GM23338 (cell line): ENCODE measurements around the gene IGFBPL1.

Experiments used
- CREB1 ChIP-seq: fragments of 250-450 bp; sonication (Bioruptor Pico); IDR thresholded peaks from 2 replicates; pipeline ENCODE4 v1.5.0; 2020; ENCODE audit warnings: low read depth, mild to moderate bottlenecking, moderate library complexity
- EZH2 ChIP-seq: fragments of 200-600 bp; sonication (generic); IDR thresholded peaks from one replicate; pipeline ENCODE4 v1.8.0; 2017; ENCODE audit warnings: antibody characterized with exemption, mild to moderate bottlenecking, low read depth; ENCODE audit not compliant: unreplicated experiment
- EZH2phosphoT487 ChIP-seq: fragments of 200-600 bp; sonication (generic); IDR thresholded peaks from one replicate; pipeline ENCODE4 v1.8.1; 2018; ENCODE audit warnings: antibody characterized with exemption; ENCODE audit not compliant: unreplicated experiment
- JUNB ChIP-seq: IDR thresholded peaks from one replicate; pipeline ENCODE4 v1.6.1; 2016; ENCODE audit warnings: antibody characterized with exemption; ENCODE audit not compliant: unreplicated experiment
- NANOG ChIP-seq: IDR thresholded peaks from 2 replicates; pipeline ENCODE4 v1.6.1; 2016; ENCODE audit warnings: antibody characterized with exemption, borderline replicate concordance
- POLR2AphosphoS5 ChIP-seq: IDR thresholded peaks from 2 replicates; pipeline ENCODE4 v1.6.1; 2016; ENCODE audit warnings: antibody characterized with exemption, low read depth
- STAT1 ChIP-seq: IDR thresholded peaks from one replicate; pipeline ENCODE4 v1.6.1; 2016; ENCODE audit warnings: antibody characterized with exemption; ENCODE audit not compliant: unreplicated experiment
- ZNF114 ChIP-seq: fragments of 250-450 bp; sonication (Bioruptor Pico); IDR thresholded peaks from 2 replicates; pipeline ENCODE4 v1.5.0; 2020; ENCODE audit warnings: mild to moderate bottlenecking, moderate library complexity
- ZNF331 ChIP-seq: fragments of 250-450 bp; sonication (Bioruptor Pico); IDR thresholded peaks from 2 replicates; pipeline ENCODE4 v1.5.0; 2020; ENCODE audit warnings: low read depth, mild to moderate bottlenecking, moderate library complexity
- TF ChIP-seq, protein P1 (sequence below), 2 experiments: fragments of 200-600 bp in 1 of 2; sonication (generic) in 1 of 2; conservative IDR thresholded peaks; 2 replicates each; pipeline versions ENCODE4 v1.5.1 to v1.6.1; 2016 to 2017; ENCODE audit warnings: antibody characterized with exemption in 2 of 2, low read depth in 2 of 2, mild to moderate bottlenecking in 2 of 2, moderate library complexity in 1 of 2
- TF ChIP-seq, protein P2 (sequence below): IDR thresholded peaks from 2 replicates; pipeline ENCODE4 v1.6.1; 2016; ENCODE audit warnings: antibody characterized with exemption
- TF ChIP-seq, protein P3 (sequence below): IDR thresholded peaks from one replicate; pipeline ENCODE4 v1.6.1; 2018; ENCODE audit warnings: antibody characterized with exemption; ENCODE audit not compliant: unreplicated experiment
- TF ChIP-seq, protein P4 (sequence below): fragments of 250-450 bp; sonication (Bioruptor Pico); IDR thresholded peaks from 2 replicates; pipeline ENCODE4 v1.5.0; 2020; ENCODE audit warnings: mild to moderate bottlenecking, moderate library complexity

DNA sequence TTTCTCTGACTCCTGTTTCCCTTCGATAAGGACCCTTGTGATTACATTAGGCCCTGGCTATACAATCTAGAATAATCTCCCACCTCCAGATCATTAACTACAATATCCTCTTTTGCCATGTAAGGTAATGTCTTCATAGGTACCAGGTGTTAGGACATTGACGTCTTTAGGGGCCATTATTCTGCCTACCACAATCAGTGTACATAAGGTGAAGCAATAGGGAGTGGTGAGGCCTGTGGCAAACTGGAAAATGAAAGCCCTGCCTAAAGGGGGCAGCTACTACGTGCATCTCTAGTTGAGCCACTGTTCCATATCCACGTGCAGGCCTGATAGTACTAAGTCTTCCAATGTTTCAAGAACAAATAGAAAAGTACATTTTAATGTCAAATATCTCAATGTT, 36.5 kb downstream of the IGFBPL1 start:
- TF ChIP-seq, protein P1, sequence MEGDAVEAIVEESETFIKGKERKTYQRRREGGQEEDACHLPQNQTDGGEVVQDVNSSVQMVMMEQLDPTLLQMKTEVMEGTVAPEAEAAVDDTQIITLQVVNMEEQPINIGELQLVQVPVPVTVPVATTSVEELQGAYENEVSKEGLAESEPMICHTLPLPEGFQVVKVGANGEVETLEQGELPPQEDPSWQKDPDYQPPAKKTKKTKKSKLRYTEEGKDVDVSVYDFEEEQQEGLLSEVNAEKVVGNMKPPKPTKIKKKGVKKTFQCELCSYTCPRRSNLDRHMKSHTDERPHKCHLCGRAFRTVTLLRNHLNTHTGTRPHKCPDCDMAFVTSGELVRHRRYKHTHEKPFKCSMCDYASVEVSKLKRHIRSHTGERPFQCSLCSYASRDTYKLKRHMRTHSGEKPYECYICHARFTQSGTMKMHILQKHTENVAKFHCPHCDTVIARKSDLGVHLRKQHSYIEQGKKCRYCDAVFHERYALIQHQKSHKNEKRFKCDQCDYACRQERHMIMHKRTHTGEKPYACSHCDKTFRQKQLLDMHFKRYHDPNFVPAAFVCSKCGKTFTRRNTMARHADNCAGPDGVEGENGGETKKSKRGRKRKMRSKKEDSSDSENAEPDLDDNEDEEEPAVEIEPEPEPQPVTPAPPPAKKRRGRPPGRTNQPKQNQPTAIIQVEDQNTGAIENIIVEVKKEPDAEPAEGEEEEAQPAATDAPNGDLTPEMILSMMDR (conservative IDR thresholded peaks at IDR 0.05; ENCODE audit: low read depth in 2 of 2) = no peak
- TF ChIP-seq EZH2 (no peak), STAT1 (no peak), POLR2AphosphoS5 (no peak), EZH2phosphoT487 (no peak), NANOG (no peak), JUNB (no peak), CREB1 (CRISPR knock-in tag) (no peak), ZNF331 (CRISPR knock-in tag) (no peak), ZNF114 (CRISPR knock-in tag) (no peak)
- TF ChIP-seq, protein P2, sequence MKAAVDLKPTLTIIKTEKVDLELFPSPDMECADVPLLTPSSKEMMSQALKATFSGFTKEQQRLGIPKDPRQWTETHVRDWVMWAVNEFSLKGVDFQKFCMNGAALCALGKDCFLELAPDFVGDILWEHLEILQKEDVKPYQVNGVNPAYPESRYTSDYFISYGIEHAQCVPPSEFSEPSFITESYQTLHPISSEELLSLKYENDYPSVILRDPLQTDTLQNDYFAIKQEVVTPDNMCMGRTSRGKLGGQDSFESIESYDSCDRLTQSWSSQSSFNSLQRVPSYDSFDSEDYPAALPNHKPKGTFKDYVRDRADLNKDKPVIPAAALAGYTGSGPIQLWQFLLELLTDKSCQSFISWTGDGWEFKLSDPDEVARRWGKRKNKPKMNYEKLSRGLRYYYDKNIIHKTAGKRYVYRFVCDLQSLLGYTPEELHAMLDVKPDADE = no peak
- TF ChIP-seq, protein P3, sequence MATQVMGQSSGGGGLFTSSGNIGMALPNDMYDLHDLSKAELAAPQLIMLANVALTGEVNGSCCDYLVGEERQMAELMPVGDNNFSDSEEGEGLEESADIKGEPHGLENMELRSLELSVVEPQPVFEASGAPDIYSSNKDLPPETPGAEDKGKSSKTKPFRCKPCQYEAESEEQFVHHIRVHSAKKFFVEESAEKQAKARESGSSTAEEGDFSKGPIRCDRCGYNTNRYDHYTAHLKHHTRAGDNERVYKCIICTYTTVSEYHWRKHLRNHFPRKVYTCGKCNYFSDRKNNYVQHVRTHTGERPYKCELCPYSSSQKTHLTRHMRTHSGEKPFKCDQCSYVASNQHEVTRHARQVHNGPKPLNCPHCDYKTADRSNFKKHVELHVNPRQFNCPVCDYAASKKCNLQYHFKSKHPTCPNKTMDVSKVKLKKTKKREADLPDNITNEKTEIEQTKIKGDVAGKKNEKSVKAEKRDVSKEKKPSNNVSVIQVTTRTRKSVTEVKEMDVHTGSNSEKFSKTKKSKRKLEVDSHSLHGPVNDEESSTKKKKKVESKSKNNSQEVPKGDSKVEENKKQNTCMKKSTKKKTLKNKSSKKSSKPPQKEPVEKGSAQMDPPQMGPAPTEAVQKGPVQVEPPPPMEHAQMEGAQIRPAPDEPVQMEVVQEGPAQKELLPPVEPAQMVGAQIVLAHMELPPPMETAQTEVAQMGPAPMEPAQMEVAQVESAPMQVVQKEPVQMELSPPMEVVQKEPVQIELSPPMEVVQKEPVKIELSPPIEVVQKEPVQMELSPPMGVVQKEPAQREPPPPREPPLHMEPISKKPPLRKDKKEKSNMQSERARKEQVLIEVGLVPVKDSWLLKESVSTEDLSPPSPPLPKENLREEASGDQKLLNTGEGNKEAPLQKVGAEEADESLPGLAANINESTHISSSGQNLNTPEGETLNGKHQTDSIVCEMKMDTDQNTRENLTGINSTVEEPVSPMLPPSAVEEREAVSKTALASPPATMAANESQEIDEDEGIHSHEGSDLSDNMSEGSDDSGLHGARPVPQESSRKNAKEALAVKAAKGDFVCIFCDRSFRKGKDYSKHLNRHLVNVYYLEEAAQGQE = no peak
- TF ChIP-seq, protein P4, sequence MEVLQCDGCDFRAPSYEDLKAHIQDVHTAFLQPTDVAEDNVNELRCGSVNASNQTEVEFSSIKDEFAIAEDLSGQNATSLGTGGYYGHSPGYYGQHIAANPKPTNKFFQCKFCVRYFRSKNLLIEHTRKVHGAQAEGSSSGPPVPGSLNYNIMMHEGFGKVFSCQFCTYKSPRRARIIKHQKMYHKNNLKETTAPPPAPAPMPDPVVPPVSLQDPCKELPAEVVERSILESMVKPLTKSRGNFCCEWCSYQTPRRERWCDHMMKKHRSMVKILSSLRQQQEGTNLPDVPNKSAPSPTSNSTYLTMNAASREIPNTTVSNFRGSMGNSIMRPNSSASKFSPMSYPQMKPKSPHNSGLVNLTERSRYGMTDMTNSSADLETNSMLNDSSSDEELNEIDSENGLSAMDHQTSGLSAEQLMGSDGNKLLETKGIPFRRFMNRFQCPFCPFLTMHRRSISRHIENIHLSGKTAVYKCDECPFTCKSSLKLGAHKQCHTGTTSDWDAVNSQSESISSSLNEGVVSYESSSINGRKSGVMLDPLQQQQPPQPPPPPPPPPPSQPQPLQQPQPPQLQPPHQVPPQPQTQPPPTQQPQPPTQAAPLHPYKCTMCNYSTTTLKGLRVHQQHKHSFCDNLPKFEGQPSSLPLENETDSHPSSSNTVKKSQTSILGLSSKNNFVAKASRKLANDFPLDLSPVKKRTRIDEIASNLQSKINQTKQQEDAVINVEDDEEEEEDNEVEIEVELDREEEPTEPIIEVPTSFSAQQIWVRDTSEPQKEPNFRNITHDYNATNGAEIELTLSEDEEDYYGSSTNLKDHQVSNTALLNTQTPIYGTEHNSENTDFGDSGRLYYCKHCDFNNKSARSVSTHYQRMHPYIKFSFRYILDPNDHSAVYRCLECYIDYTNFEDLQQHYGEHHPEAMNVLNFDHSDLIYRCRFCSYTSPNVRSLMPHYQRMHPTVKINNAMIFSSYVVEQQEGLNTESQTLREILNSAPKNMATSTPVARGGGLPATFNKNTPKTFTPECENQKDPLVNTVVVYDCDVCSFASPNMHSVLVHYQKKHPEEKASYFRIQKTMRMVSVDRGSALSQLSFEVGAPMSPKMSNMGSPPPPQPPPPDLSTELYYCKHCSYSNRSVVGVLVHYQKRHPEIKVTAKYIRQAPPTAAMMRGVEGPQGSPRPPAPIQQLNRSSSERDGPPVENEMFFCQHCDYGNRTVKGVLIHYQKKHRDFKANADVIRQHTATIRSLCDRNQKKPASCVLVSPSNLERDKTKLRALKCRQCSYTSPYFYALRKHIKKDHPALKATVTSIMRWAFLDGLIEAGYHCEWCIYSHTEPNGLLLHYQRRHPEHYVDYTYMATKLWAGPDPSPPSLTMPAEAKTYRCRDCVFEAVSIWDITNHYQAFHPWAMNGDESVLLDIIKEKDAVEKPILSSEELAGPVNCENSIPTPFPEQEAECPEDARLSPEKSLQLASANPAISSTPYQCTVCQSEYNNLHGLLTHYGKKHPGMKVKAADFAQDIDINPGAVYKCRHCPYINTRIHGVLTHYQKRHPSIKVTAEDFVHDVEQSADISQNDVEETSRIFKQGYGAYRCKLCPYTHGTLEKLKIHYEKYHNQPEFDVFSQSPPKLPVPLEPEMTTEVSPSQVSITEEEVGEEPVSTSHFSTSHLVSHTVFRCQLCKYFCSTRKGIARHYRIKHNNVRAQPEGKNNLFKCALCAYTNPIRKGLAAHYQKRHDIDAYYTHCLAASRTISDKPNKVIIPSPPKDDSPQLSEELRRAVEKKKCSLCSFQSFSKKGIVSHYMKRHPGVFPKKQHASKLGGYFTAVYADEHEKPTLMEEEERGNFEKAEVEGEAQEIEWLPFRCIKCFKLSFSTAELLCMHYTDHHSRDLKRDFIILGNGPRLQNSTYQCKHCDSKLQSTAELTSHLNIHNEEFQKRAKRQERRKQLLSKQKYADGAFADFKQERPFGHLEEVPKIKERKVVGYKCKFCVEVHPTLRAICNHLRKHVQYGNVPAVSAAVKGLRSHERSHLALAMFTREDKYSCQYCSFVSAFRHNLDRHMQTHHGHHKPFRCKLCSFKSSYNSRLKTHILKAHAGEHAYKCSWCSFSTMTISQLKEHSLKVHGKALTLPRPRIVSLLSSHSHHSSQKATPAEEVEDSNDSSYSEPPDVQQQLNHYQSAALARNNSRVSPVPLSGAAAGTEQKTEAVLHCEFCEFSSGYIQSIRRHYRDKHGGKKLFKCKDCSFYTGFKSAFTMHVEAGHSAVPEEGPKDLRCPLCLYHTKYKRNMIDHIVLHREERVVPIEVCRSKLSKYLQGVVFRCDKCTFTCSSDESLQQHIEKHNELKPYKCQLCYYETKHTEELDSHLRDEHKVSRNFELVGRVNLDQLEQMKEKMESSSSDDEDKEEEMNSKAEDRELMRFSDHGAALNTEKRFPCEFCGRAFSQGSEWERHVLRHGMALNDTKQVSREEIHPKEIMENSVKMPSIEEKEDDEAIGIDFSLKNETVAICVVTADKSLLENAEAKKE (CRISPR knock-in tag) = no peak
